GM19025 (cell line): ENCODE results near the gene KRT31.
"Not testable (repeated sequence)": the region's sequence is repeated elsewhere in the genome, so short reads cannot be mapped to it uniquely, and the experiment has no call there.

ENCODE experiments used
- ATAC-seq: cut with Tn5 transposase; IDR thresholded peaks from one replicate; pipeline ENCODE4 v1.9.1; 2021; ENCODE audit warnings: mild to moderate bottlenecking, low read depth, moderate library complexity; ENCODE audit not compliant: unreplicated experiment

The KRT31 gene

GRCh38 chr17:41347869-41348760 lies 49.3 kb downstream of the KRT31 start:
- ATAC-seq = no peak

GRCh38 chr17:41346421-41346820 lies 51.0 kb downstream of the KRT31 start:
- ATAC-seq = not testable (repeated sequence)

GRCh38 chr17:41345992-41346391 lies 51.4 kb downstream of the KRT31 start:
- ATAC-seq = no peak
